Astrocyte of the spinal cord (primary cell): ENCODE measurements around the gene CPNE6.

Source experiments
- DNase-seq: peaks from one replicate; pipeline ENCODE4 v3.0.0; 2011; ENCODE audit warnings: low read depth, low spot score
- H3K4me3 ChIP-seq: 2 replicates; pipeline ENCODE4 v1.5.1; 2011; ENCODE audit warnings: low read depth, mild to moderate bottlenecking, low read length, moderate library complexity
- CTCF ChIP-seq: IDR thresholded peaks from 2 replicates; pipeline ENCODE4 v1.5.1; 2012; ENCODE audit warnings: low read depth, mild to moderate bottlenecking, low read length, inconsistent platforms
- in situ Hi-C: cut with HindIII; loops from 2 replicates; pipeline ENCODE4 v1.10.0; 2017; ENCODE audit warnings: low sequenced_read_pairs

Gene CPNE6

DNA sequence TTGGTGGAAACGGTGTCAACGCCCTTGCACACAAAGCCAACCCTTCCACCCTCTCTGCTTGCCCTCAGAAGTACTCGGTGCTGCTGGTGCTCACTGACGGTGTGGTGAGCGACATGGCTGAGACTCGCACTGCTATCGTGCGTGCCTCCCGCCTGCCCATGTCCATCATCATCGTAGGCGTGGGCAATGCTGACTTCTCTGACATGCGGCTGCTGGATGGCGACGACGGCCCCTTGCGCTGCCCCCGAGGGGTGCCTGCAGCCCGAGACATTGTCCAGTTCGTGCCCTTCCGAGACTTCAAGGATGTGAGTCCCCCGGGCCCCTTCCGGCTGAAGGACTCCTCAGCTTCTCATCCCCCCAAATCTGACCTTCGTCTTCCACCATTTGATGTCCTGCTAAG lies 5.7 kb downstream of the CPNE6 start:
- TF ChIP-seq CTCF: no peak
- no peak for DNase-seq
- in situ Hi-C loops: no loop called here

GRCh38 chr14:24078146-24078545 lies 6.8 kb downstream of the CPNE6 start:
- no peak for DNase-seq
- H3K4me3 ChIP-seq: no peak overlapping the region
- in situ Hi-C loops: no loop called here
- no peak for TF ChIP-seq CTCF

More for the DNA sequence above, 5.7 kb downstream of the CPNE6 start:
- H3K4me3 ChIP-seq: no peak overlapping the region

GRCh38 chr14:24079491-24080141 lies 8.3 kb downstream of the CPNE6 start:
- in situ Hi-C loops: no loop called here
- no peak for DNase-seq
- H3K4me3 ChIP-seq: no peak overlapping the region
- no peak for TF ChIP-seq CTCF

DNA sequence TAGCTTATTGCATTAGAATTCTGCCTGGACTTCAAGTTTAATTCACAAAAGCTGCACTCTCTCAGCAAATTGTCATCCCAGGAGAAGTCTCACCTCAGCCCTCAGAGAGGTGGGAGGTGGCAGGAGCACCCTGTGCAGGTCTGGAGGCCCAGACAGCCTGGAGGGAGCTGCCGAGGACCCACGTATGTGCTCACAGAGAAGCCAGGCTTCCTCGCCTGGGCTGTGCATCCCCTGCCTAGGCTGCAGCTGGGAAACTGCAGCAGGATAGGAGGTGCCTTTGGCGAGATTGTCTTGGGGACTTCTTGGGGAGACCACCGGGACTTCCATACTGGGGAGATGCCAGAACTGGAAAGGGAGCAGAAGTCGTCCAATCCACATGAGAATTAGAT lies 8.8 kb downstream of the CPNE6 start:
- DNase-seq: no peak
- in situ Hi-C loops: no loop called here
- no peak overlapping the region for H3K4me3 ChIP-seq
- no peak for TF ChIP-seq CTCF

DNA sequence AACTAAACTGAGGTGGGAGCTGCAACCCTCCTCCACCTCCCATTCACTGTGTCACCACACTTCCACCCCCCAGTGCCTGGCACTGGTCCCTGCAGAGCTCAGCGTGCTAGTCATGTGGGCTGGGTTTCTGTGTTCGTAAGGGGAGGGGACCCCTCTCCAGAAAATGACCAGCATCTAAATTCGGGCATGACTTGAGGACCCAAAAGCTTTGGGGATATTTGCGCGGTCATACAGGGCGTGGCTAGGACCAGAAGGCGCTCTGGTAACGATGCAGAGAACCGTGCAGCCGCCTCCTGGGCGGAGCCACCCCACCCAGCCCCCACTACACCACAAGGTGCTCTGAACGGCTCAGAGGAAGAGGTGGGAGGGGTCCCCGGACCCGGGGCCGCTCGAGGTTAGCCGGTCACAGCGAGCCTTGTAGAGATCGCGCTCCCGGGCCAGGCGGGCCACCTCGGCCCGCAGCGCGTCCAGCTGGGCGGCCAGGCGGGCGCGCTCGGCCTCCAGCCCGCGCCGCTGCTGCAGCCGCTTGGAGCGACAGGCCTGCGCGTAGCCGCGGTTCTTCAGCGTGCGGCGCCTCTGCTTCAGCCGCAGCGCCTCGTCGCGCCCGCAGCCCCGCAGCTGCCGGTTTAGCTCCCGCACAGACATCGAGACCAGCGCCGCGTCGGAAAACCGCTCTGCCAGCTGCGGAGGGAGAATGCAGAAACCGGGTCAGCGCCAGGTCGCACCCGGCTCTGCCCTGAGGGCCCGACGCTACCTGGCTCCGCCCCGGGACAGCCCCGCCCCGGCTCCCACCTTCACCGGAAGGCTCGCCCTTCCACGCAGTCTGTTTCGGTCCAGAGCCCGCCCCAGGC lies 9.8 kb downstream of the CPNE6 start:
- in situ Hi-C loops: no loop called here
- peak; percentile 6 for DNase-seq
- TF ChIP-seq CTCF: no peak
- H3K4me3 ChIP-seq: peak overlapping the region; percentile 45

DNA sequence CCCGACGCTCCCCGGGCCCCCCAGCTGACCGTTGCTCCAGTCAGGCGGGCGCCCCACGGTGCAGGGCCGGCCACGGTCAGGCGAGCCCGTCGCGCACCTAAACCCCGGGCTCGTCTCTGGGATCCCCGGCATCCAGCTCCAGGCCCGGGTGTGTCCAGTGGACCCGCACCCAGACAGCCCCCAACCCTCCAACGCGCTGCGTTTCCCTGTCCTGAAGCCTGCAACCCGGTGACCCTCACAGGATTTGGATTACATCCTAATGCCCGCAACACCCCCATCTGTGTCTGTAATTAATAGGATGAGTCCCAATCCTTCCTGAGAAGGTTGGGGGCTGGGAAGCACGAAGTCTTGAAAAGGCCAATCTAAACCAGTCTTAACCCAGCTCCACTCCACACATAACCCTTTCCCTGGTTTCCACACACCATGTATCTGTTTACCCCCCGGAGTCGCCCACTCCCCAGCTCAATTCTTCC lies 10.4 kb downstream of the CPNE6 start:
- in situ Hi-C loops: no loop called here
- H3K4me3 ChIP-seq: no peak overlapping the region
- DNase-seq: no peak
- TF ChIP-seq CTCF: no peak
